Chondrocyte (in vitro differentiated cells): Measurements from ENCODE around the gene TPSG1. TPM values are rescaled to one million over a fixed set of nuclear protein-coding genes. Genes with fewer than 3 reads are reported as not detected.

ENCODE experiments used
- DNase-seq: peaks from one replicate; pipeline ENCODE4 v3.0.0; 2021; ENCODE audit warnings: mixed read lengths, low spot score
- H3K27ac Mint-ChIP-seq: one replicate; pipeline ENCODE4 v1.8.0; 2021; ENCODE audit warnings: mild to moderate bottlenecking, moderate library complexity, mixed read lengths; ENCODE audit not compliant: unreplicated experiment
- H3K27me3 Mint-ChIP-seq: 2 replicates; pipeline ENCODE4 v1.8.0; 2021; ENCODE audit warnings: low read depth, mixed read lengths
- H3K36me3 Mint-ChIP-seq: 2 replicates; pipeline ENCODE4 v1.8.0; 2021; ENCODE audit warnings: low read depth, mixed read lengths
- H3K4me1 Mint-ChIP-seq: 2 replicates; pipeline ENCODE4 v1.8.0; 2021; ENCODE audit warnings: low read depth, mild to moderate bottlenecking, mixed read lengths
- H3K4me3 Mint-ChIP-seq: one replicate; pipeline ENCODE4 v1.8.0; 2021; ENCODE audit warnings: mild to moderate bottlenecking, moderate library complexity, mixed read lengths; ENCODE audit not compliant: unreplicated experiment
- H3K9me3 Mint-ChIP-seq: 2 replicates; pipeline ENCODE4 v1.8.0; 2021; ENCODE audit warnings: low read depth, mixed read lengths
- CTCF ChIP-seq: fragments of 200-600 bp; sonication (generic); IDR thresholded peaks from 2 replicates; pipeline ENCODE4 v1.5.0; 2021; ENCODE audit warnings: antibody characterized with exemption, mild to moderate bottlenecking, moderate library complexity
- total RNA-seq: library from RNA; stranded (reverse); gene quantifications from 3 replicates; pipeline ENCODE4 v1.2.1, GENCODE V29; 2021

TPSG1 gene
- total RNA-seq, 1 donor from 2014 or later = not detected

DNA sequence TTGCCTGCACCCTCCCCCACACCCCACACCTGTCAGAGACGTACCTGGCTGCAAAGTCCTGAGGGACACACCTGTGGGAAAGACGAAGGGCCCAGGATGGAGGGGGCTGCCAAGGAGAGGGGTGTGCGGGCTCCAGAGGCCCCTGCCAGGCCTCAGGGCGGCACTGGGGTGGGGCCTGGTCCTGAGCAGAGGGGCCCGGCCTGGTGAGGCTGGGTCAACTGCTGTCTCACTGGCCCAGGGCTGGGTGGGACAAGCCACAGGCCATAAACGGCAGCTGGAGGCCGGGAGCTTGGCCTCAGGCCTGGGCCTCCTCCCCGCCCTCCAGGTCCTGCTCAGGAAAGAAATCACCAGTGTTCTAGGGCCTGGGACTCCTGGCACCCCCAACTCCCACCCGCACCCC lies 510 bp downstream of the TPSG1 start:
- no peak for TF ChIP-seq CTCF
- no peaks in the 10 kb centered on the region for H3K27me3 Mint-ChIP-seq
- no peak overlapping the region for H3K4me3 Mint-ChIP-seq
- peaks cover 4% of the 10 kb centered on the region for H3K4me1 Mint-ChIP-seq
- peaks cover 8% of the 10 kb centered on the region for H3K36me3 Mint-ChIP-seq
- no peaks in the 10 kb centered on the region for H3K9me3 Mint-ChIP-seq
- no peak for DNase-seq
- no peak overlapping the region for H3K27ac Mint-ChIP-seq

- Mint-ChIP-seq H3K36me3 (peaks cover 8% of the 10 kb centered on the region), H3K4me3 (no peak overlapping the region), H3K9me3 (no peaks in the 10 kb centered on the region), H3K4me1 (peaks cover 4% of the 10 kb centered on the region), H3K27ac (no peak overlapping the region), H3K27me3 (no peaks in the 10 kb centered on the region)
- TF ChIP-seq CTCF = no peak
- no peak for DNase-seq
These were observed 1.5 kb downstream of the TPSG1 start for GRCh38 chr16:1223355-1224214.

- Mint-ChIP-seq H3K27me3 (no peaks in the 10 kb centered on the region), H3K4me1 (peaks cover 4% of the 10 kb centered on the region), H3K36me3 (peaks cover 10% of the 10 kb centered on the region), H3K4me3 (no peak overlapping the region), H3K9me3 (no peaks in the 10 kb centered on the region), H3K27ac (no peak overlapping the region)
- no peak for DNase-seq
- no peak for TF ChIP-seq CTCF
These were observed 2.3 kb downstream of the TPSG1 start for GRCh38 chr16:1222553-1223354.

- DNase-seq = no peak
- Mint-ChIP-seq H3K4me1 (peaks cover 4% of the 10 kb centered on the region), H3K4me3 (no peak overlapping the region)
These were observed 3.2 kb downstream of the TPSG1 start for GRCh38 chr16:1221628-1222552.

More at GRCh38 chr16:1221628-1222552, 3.2 kb downstream of the TPSG1 start:
- Mint-ChIP-seq H3K36me3 (peaks cover 15% of the 10 kb centered on the region), H3K27ac (no peak overlapping the region), H3K9me3 (no peaks in the 10 kb centered on the region), H3K27me3 (no peaks in the 10 kb centered on the region)
- no peak for TF ChIP-seq CTCF
